Measurements from ENCODE around the gene DNAH17. TPM values are rescaled to one million over a fixed set of nuclear protein-coding genes. Genes with fewer than 3 reads are reported as not detected.
A peak's percentile ranks its signal among the peaks of the same experiment; 100 is the strongest.

Gene DNAH17
- total RNA-seq, 5 donors from 2014 or later (not counting 1 experiment from before 2014, with no cell fraction given): 0.33 to 1.2 (median 1.1) TPM

GRCh38 chr17:78425429-78425828, 151.8 kb downstream of the DNAH17 start:
- 99% methylated on average over 15 of the region's 17 CpGs for WGBS (ENCODE audit: insufficient coverage)
- H3K4me3 ChIP-seq (ENCODE audit: control insufficient read depth in 1 of 2, extremely low read depth in 1 of 2, low read length in 1 of 2): no peak overlapping the region
- no peak for DNase-seq
- ChIA-PET CTCF (interaction anchor here in 1 of 2 donors (0.6 to 0.7 kb wide), 2 partner anchors 65 to 147 kb away, joined by 5 to 8 read pairs; no protein-coding TSS in a partner anchor), POLR2A (no interaction called here)
- Mint-ChIP-seq H3K36me3 (peaks cover 41% of the 10 kb centered on the region), H3K4me1 (peaks cover 5 to 7% (median 6%) of the 10 kb centered on the region in 3 donors), H3K27me3 (no peaks in the 10 kb centered on the region), H3K4me3 (no peak overlapping the region), H3K27ac (no peak overlapping the region), H3K9me3 (no peaks in the 10 kb centered on the region)
- H3K4me1 ChIP-seq (ENCODE audit: control insufficient read depth in 1 of 2, extremely low read depth in 1 of 2, insufficient read depth in 2 of 2, low read length in 2 of 2): peaks cover 0 to 6% of the 10 kb centered on the region in 2 experiments
- H3K27ac ChIP-seq (ENCODE audit: low read length): no peak overlapping the region
- no peaks in the 10 kb centered on the region for H3K9me3 ChIP-seq
- no peaks in the 10 kb centered on the region for H3K27me3 ChIP-seq (replicated peaks in 1 of 2; ENCODE audit: control insufficient read depth in 2 of 2, extremely low read depth in 1 of 2, insufficient read depth in 2 of 2, low read length in 1 of 2)
- no peak for ATAC-seq (replicated peaks in 1 of 4)
- peaks cover 24 to 88% of the 10 kb centered on the region in 2 donors for H3K36me3 ChIP-seq (ENCODE audit: control insufficient read depth in 2 of 2, extremely low read depth in 1 of 2, insufficient read depth in 1 of 2, low read length in 1 of 2)

DNA sequence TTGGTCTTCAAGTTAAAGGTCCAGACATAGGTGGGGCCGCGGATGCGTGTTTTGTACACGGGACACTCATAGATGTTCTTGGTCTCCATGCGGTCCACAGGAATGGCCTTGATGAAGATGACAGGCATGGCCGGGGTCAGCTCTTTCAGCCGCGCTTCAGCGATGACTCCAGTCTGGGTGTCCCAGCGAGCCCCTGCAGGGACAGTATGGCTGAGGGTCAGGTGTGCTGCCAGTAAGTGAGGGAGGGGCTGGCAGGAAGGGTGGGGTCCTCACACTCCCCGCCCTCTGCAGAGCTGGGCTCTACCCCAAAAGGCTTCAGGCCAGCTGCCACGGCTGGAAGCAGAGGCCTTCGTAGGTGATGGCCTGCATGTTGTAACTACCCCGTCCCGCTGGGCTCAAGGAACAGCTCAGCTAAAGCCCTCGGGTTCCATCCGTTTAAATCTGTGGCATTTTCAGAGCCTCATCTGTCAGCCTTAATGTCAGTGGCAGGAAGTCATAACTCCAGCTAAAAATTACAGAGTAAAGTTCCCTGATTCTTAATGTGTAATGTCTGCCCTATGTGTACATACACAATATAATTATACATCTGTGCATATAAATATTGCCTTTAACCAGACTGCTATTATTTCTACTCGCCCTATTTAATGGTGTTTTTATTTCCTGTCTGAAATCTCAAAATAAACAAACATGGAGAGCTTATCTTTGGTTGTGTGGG, 153.1 kb downstream of the DNAH17 start:
- H3K9me3 ChIP-seq: no peaks in the 10 kb centered on the region
- 88% methylated on average over 12 of the region's 18 CpGs for WGBS (ENCODE audit: insufficient coverage)
- H3K27me3 ChIP-seq (replicated peaks in 1 of 2; ENCODE audit: control insufficient read depth in 2 of 2, extremely low read depth in 1 of 2, insufficient read depth in 2 of 2, low read length in 1 of 2): no peaks in the 10 kb centered on the region
- POLR2A ChIA-PET: interaction anchor here in 1 of 2 donors (0.6 kb wide), 1 partner anchor 232 kb away, joined by 3 read pairs; no protein-coding TSS in a partner anchor
- Mint-ChIP-seq H3K27me3 (no peaks in the 10 kb centered on the region), H3K4me1 (peaks cover 6 to 9% (median 7%) of the 10 kb centered on the region in 3 donors), H3K4me3 (no peak overlapping the region), H3K9me3 (no peaks in the 10 kb centered on the region), H3K36me3 (peaks cover 36% of the 10 kb centered on the region), H3K27ac (no peak overlapping the region)
- H3K36me3 ChIP-seq (ENCODE audit: control insufficient read depth in 2 of 2, extremely low read depth in 1 of 2, insufficient read depth in 1 of 2, low read length in 1 of 2): peaks cover 30 to 89% of the 10 kb centered on the region in 2 donors
- no peak overlapping the region for H3K4me3 ChIP-seq (ENCODE audit: control insufficient read depth in 1 of 2, extremely low read depth in 1 of 2, low read length in 1 of 2)
- DNase-seq: no peak
- H3K4me1 ChIP-seq (ENCODE audit: control insufficient read depth in 1 of 2, extremely low read depth in 1 of 2, insufficient read depth in 2 of 2, low read length in 2 of 2): peaks cover 0 to 6% of the 10 kb centered on the region in 2 experiments
- no peak overlapping the region for H3K27ac ChIP-seq (ENCODE audit: low read length)
- CTCF ChIA-PET: interaction anchor here in 1 of 2 donors (0.6 kb wide), 1 partner anchor 354 kb away, joined by 5 read pairs; no protein-coding TSS in a partner anchor
- ATAC-seq (replicated peaks in 1 of 4): no peak

GRCh38 chr17:78422872-78423588, 154.2 kb downstream of the DNAH17 start:
- Mint-ChIP-seq H3K4me1 (peaks cover 6 to 11% (median 7%) of the 10 kb centered on the region in 3 donors), H3K9me3 (no peaks in the 10 kb centered on the region), H3K36me3 (peaks cover 31% of the 10 kb centered on the region), H3K27ac (no peak overlapping the region), H3K4me3 (no peak overlapping the region), H3K27me3 (no peaks in the 10 kb centered on the region)
- POLR2A ChIA-PET: interaction anchor here in 1 of 2 donors (0.7 kb wide), 1 partner anchor 144 kb away, joined by 3 read pairs; no protein-coding TSS in a partner anchor
- no peak for ATAC-seq (replicated peaks in 1 of 4)
- CTCF ChIA-PET: interaction anchor here (0.6 to 1.6 kb wide), 8 partner anchors 59 to 274 kb away, joined by 3 to 7 read pairs (median 4); partner anchors contain the start of gene TK1 (in 1 of the 2)
- Histone ChIP-seq H3K27me3 (replicated peaks in 1 of 2; ENCODE audit: control insufficient read depth in 2 of 2, extremely low read depth in 1 of 2, insufficient read depth in 2 of 2, low read length in 1 of 2) (no peaks in the 10 kb centered on the region), H3K9me3 (no peaks in the 10 kb centered on the region), H3K27ac (ENCODE audit: low read length) (no peak overlapping the region), H3K4me3 (ENCODE audit: control insufficient read depth in 1 of 2, extremely low read depth in 1 of 2, low read length in 1 of 2) (no peak overlapping the region), H3K36me3 (ENCODE audit: control insufficient read depth in 2 of 2, extremely low read depth in 1 of 2, insufficient read depth in 1 of 2, low read length in 1 of 2) (peaks cover 31 to 80% of the 10 kb centered on the region in 2 donors), H3K4me1 (ENCODE audit: control insufficient read depth in 1 of 2, extremely low read depth in 1 of 2, insufficient read depth in 2 of 2, low read length in 2 of 2) (peaks cover 0 to 6% of the 10 kb centered on the region in 2 experiments)
- DNase-seq: no peak
- 93% methylated on average over 13 of the region's 20 CpGs for WGBS (ENCODE audit: insufficient coverage)

GRCh38 chr17:78422267-78422605, 155.0 kb downstream of the DNAH17 start:
- POLR2A ChIA-PET: interaction anchor here in 1 of 2 donors (0.7 kb wide), 1 partner anchor 143 kb away, joined by 3 read pairs; no protein-coding TSS in a partner anchor
- no peaks in the 10 kb centered on the region for H3K9me3 Mint-ChIP-seq
- CTCF ChIA-PET: interaction anchor here (0.6 to 1.7 kb wide), 12 partner anchors 47 to 429 kb away, joined by 3 to 7 read pairs (median 4); partner anchors contain the start of gene TK1 (in 1 of the 2)
- peaks cover 11 to 16% (median 12%) of the 10 kb centered on the region in 3 donors for H3K4me1 Mint-ChIP-seq
- peaks cover 33% of the 10 kb centered on the region for H3K36me3 Mint-ChIP-seq
- Histone ChIP-seq H3K27me3 (replicated peaks in 1 of 2; ENCODE audit: control insufficient read depth in 2 of 2, extremely low read depth in 1 of 2, insufficient read depth in 2 of 2, low read length in 1 of 2) (no peaks in the 10 kb centered on the region), H3K4me1 (ENCODE audit: control insufficient read depth in 1 of 2, extremely low read depth in 1 of 2, insufficient read depth in 2 of 2, low read length in 2 of 2) (peaks cover 0 to 10% of the 10 kb centered on the region in 2 experiments), H3K9me3 (no peaks in the 10 kb centered on the region), H3K4me3 (ENCODE audit: control insufficient read depth in 1 of 2, extremely low read depth in 1 of 2, low read length in 1 of 2) (no peak overlapping the region), H3K27ac (ENCODE audit: low read length) (no peak overlapping the region), H3K36me3 (ENCODE audit: control insufficient read depth in 2 of 2, extremely low read depth in 1 of 2, insufficient read depth in 1 of 2, low read length in 1 of 2) (peaks cover 32 to 77% of the 10 kb centered on the region in 2 donors)
- no peak overlapping the region for H3K4me3 Mint-ChIP-seq
- H3K27me3 Mint-ChIP-seq: no peaks in the 10 kb centered on the region
- WGBS (ENCODE audit: insufficient coverage): 92% methylated on average over 2 of the region's 8 CpGs
- ATAC-seq (replicated peaks in 1 of 4): no peak
- DNase-seq: no peak
- H3K27ac Mint-ChIP-seq: peak overlapping the region in 1 of 2 donors; percentile 27

DNA sequence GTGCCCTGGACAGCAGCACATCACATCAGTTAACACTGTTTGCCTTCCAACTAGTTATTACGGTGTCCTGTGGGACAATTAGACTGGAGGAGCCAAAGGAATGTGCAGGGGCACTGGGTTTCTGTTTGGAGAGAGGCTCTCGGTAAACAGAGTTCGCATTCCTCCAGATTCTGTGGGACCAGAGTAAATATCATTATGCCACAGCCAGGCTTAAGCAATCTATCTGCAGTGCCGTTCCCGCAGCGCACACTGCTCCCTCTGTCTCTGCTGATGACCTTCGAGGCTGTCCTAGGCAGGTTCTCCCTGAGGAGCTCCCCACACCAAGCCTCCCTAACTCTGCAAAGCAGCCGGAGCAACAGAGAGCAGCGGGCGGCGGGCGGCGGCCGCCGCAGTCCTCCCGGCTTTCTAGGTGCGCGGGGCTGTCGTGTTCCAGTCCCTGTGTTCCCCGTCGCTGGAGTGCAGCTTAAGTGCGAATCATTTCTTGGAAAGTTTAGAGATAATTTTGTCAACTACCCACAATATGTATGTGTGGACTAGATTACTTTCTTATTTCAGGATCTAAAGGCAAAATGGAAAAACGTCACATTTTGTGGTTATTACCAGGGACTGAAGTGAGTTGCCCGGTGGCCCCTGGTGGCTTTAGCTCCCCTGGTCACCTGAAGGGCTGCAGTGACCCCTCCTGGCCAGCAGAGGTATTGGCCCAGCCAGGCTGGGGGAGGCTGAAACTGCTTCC, 155.5 kb downstream of the DNAH17 start:
- ChIA-PET POLR2A (interaction anchor here in 1 of 2 donors (0.5 kb wide), 1 partner anchor 71 kb away, joined by 3 read pairs; no protein-coding TSS in a partner anchor), CTCF (interaction anchor here (0.5 to 1.7 kb wide), 11 partner anchors 47 to 430 kb away, joined by 3 to 7 read pairs (median 4); partner anchors contain the start of gene TK1 (in 1 of the 2))
- no peaks in the 10 kb centered on the region for H3K9me3 ChIP-seq
- H3K4me1 ChIP-seq (ENCODE audit: control insufficient read depth in 1 of 2, extremely low read depth in 1 of 2, insufficient read depth in 2 of 2, low read length in 2 of 2): peaks cover 0 to 13% of the 10 kb centered on the region in 2 experiments
- H3K27ac Mint-ChIP-seq: peak overlapping the region in 1 of 2 donors; percentile 27
- no peaks in the 10 kb centered on the region for H3K27me3 ChIP-seq (replicated peaks in 1 of 2; ENCODE audit: control insufficient read depth in 2 of 2, extremely low read depth in 1 of 2, insufficient read depth in 2 of 2, low read length in 1 of 2)
- H3K4me1 Mint-ChIP-seq: peaks cover 16 to 21% (median 17%) of the 10 kb centered on the region in 3 donors
- no peak overlapping the region for H3K27ac ChIP-seq (ENCODE audit: low read length)
- no peaks in the 10 kb centered on the region for H3K27me3 Mint-ChIP-seq
- no peaks in the 10 kb centered on the region for H3K9me3 Mint-ChIP-seq
- DNase-seq (peak; percentile 31 to 81 (median 65)), ATAC-seq (replicated peaks in 1 of 4) (peak; percentile 73 to 87 (median 86))
- no peak overlapping the region for H3K4me3 Mint-ChIP-seq
- H3K36me3 Mint-ChIP-seq: peaks cover 36% of the 10 kb centered on the region
- H3K4me3 ChIP-seq (ENCODE audit: control insufficient read depth in 1 of 2, extremely low read depth in 1 of 2, low read length in 1 of 2): no peak overlapping the region
- peaks cover 30 to 77% of the 10 kb centered on the region in 2 donors for H3K36me3 ChIP-seq (ENCODE audit: control insufficient read depth in 2 of 2, extremely low read depth in 1 of 2, insufficient read depth in 1 of 2, low read length in 1 of 2)
- WGBS (ENCODE audit: insufficient coverage): 67% methylated on average over 3 of the region's 24 CpGs

Data from T-cell (primary cell).